Measurements from ENCODE around the gene OR10P1. TPM values are rescaled to one million over a fixed set of nuclear protein-coding genes. Genes with fewer than 3 reads are reported as not detected.

OR10P1 gene
- total and polyA plus RNA-seq, 10 of the 15 experiments (the other 5 are each of a cell fraction or from before 2014, with no cell fraction given), result not detected

- TF ChIP-seq CTCF (IDR thresholded peaks at IDR 0.05 in 2 of 3, conservative IDR thresholded peaks at IDR 0.05 in 1 of 3; ENCODE audit: control insufficient read depth in 2 of 3, extremely low read depth in 1 of 3, insufficient read depth in 1 of 3, low read depth in 3 of 3, low read length in 3 of 3) (peak; percentile 13 to 24 (median 19); a peak in 4 of 6 replicates), MEF2A (IDR thresholded peaks at IDR 0.05; ENCODE audit: insufficient read depth, low read depth, low read length) (no peak), USF2 (IDR thresholded peaks at IDR 0.05; ENCODE audit: borderline replicate concordance, low read depth, low read length) (no peak), NFXL1 (IDR thresholded peaks at IDR 0.05; ENCODE audit: borderline replicate concordance) (no peak), SRF (IDR thresholded peaks at IDR 0.05; ENCODE audit: low read depth in 2 of 2, low read length in 2 of 2) (no peak), HDAC6 (IDR thresholded peaks at IDR 0.05; ENCODE audit: unreplicated experiment) (no peak), WRNIP1 (IDR thresholded peaks at IDR 0.05; ENCODE audit: borderline replicate concordance, low read depth, low read length) (no peak), ATF7 (IDR thresholded peaks at IDR 0.05; ENCODE audit: low read depth) (no peak), YBX1 (IDR thresholded peaks at IDR 0.05) (no peak), JUND (IDR thresholded peaks at IDR 0.05; ENCODE audit: low read depth, low read length) (no peak)
Measured at GRCh38 chr12:55681142-55682077, 44.7 kb downstream of the OR10P1 start (continued).

All from GM12878 (cell line).